Inflammatory macrophage treated with lipopolysaccharide for 4 hours (primary cell): ENCODE results near the gene TRMT112.

Experiments
- DNase-seq: peaks from one replicate; pipeline ENCODE4 v3.0.0-alpha.2; 2020

The TRMT112 gene

DNA sequence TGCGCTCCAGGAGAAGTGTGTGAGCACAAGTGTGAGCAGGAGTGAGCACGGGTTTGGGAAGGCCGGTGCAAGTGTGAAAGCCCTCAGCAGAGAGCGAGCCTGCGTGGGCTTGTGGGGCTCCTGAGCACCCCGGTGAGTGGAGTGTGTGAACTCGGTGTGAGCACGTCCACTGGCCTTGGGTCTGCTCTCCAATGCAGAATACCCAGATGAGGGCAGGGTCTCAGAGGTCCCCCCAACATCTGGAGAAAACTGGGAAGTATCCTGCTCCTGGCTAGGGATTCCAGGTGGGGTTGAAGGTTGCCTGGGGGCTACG is 10.8 kb downstream of the TRMT112 start:
- DNase-seq, result no peak

DNA sequence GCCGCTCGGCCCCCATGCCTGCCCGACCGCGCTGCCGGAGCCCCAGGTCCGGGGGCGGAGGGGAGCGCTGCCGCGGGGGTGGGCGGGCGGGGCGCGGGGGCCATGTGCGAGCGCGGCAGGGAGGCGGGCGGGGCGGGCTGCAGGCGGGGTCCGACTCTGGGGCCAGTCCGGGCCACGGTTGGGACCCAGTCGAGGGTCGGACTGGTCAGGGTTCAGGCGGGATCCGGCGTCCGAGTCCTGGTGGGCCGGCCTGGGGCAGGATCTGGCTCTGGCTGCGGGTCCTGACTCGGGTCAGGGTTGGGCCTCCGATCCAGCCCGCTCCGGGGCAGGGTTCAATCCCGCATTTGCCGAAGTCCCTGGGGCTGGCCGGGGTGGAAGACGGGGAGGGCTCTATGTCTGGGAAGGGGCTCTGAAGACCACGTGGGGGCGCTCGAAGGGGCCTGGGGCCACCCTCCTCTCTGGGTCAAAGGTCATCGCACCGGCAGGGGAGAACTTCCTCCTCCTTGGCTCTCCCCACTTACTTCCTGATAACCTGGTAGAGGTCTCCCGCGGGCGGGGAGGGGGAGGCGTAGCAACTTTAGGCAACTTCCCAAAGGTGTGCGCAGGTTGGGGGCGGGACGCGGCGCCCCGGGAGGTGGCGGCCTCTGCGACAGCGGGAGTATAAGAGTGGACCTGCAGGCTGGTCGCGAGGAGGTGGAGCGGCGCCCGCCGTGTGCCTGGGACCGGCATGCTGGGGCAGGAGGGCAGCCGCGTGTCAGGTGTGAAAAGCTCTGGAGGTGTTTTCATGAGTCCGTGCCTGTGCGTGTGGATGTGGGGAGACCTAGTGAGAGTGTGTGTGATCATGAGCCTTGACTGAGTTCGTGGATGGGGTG is 11.4 kb downstream of the TRMT112 start:
- peak; percentile 48 for DNase-seq

DNA sequence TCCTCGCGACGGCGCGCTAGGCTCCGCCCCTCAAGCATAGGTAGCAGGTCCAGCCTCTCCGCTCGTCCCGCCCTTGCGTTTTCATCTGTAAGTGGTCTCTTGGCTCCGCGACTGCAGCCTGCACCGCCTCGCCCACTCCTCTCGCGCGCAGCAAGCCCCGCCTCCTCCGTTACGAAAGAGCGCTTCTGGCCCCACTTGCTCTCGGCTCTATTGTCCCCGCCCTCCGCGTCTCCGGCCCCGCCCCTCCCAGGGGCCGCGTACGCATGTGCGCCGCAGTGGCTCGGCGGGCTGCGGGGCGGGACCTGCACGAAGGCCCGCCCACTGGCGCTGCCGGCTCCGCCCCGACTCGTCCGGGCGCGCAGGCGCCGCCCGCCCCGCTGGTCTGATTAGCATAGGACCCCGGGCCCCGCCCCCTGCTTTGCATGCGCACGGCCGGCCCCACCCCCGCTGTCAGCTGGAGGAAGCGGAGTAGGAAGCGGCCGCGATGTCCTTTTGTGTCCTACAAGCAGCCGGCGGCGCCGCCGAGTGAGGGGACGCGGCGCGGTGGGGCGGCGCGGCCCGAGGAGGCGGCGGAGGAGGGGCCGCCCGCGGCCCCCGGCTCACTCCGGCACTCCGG is 12.2 kb downstream of the TRMT112 start, which contains the start of gene ESRRA:
ESRRA (plus strand) TSS at position 450 of the 616 bp plus-strand sequence. CDS start 1,656 bp downstream, outside the sequence.
- DNase-seq, result peak; percentile 99

DNA sequence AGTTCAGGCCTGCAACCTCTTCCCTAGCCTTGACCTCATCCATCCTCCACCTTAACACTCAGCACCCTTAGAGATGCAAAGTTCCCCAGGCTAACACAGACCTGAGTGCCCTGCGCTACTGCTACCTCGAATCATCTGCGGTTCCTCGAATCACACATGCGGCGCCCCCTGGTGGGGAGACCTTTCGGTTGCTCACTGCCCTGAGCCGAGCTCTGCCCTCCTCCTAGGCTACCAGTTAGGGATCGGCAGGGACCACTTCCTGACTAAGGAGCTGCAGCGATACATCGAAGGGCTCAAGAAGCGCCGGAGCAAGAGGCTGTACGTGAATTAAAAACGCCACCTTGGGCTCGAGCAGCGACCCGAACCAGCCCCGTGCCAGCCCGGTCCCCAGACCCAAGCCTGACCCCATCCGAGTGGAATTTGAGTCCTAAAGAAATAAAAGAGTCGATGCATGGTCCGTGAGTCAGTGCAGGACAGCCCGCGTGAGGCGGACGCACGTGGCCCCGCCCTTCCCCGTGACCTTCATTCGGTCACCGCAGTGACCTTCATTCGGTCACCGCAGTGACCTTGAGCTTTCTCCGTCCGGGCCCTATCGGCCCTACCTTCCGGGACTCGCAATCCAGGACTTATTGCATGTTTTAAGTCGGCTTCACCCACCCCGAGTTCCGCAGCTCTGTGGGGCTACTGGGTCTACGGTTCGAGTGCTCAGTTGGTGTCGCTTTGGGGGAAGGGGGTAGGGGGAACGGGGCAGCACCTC is 12.9 kb downstream of the TRMT112 start:
- peak; percentile 92 for DNase-seq

DNA sequence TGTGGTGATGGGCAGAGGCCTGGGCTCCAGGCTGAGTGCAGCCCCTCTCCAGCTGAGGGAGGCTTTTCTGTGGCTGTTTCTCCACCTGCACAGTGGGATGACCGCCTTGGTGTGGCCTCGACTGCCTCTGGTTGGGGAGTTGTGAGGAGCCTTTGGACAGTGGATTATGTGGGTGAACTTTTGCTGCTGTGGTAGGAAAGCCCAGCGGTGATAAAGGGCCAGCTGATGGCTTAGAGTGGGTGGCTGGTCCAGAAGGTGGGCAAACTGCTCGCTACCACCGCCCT is 13.4 kb downstream of the TRMT112 start:
- no peak for DNase-seq

DNA sequence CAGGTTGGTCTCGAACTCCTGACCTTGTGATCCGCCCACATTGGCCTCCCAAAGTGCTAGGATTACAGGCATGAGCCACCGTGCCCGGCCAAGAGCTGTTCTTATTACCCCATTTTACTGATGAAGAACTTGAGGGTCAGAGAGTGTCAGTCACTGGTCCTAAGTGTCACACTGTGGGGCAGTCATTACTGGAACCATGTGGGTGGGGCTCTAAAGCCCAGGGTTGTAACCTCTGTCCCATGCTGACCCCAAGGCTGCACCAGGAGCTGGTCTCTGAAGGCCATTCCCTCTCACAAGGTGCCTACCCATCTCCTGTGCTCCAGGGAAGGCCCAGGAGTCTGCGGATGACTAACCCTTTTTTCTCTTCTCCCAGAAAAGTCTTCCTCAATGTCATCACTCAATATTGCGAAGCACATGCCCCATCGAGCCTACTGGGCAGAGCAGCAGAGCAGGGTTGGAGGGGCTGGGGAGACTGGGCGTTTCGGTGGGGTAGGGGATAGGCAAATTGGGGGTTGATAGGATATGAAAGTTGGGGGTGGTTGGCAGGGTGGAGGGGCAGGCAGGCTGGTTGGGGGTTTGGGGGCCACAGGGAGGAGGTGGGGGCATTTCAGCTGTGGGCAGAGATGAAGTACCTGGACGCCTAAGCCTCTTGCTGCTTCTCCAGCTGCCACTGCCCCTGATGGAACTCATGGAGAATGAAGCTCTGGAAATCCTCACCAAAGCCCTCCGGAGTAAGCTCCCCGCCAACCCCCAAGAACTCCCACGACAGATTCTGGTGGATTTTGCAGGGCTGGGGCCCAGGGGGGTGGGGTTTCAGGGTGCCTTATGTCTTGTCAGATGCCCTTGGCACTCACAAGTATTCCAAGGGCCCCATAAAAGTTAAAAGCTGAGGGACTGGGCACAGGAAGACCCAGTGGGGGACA is 14.0 kb downstream of the TRMT112 start:
- no peak for DNase-seq

DNA sequence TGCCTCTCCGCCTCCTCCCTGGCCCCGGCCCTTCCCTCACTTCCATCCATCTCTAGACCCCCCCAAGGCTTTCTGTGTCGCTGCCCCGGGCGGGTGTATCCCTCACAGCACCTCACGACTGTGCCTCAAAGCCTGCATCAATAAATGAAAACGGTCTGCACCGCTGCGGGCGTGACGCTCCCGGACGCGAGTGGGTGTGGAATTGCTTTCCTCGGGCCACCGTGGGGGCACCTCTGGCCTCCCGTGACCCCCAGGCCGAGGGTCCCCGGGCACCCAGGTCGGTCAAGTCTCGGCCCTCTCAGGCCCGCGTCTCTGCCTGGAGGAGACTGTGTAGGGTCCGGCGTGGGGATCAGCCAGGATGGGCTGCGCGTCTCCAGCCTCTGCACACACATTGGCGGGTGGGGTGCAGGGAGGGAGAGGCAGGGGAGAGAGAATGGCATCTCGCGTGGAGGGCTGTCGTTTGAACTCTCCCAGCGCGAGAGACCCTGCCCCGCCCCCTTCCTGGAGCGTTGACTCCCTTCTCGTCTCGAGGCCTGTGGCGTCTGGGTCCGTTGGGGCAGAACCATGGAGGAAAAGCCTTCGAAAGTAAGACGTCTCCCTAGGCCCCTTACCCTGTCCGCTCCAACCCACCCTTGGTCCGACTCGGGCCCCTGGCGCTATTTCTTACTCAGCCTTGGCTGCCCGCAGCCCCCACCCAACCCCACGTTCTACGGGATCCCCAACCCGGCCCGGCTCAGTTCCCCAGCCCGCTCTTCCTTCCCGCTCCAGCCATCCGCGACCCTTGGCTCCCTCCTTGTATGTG is 17.3 kb downstream of the TRMT112 start, which contains the start of gene CATSPERZ:
CATSPERZ (plus strand) TSS at position 512 of the 802 bp plus-strand sequence; CDS start at position 565, 53 bp downstream.
- no peak for DNase-seq

DNA sequence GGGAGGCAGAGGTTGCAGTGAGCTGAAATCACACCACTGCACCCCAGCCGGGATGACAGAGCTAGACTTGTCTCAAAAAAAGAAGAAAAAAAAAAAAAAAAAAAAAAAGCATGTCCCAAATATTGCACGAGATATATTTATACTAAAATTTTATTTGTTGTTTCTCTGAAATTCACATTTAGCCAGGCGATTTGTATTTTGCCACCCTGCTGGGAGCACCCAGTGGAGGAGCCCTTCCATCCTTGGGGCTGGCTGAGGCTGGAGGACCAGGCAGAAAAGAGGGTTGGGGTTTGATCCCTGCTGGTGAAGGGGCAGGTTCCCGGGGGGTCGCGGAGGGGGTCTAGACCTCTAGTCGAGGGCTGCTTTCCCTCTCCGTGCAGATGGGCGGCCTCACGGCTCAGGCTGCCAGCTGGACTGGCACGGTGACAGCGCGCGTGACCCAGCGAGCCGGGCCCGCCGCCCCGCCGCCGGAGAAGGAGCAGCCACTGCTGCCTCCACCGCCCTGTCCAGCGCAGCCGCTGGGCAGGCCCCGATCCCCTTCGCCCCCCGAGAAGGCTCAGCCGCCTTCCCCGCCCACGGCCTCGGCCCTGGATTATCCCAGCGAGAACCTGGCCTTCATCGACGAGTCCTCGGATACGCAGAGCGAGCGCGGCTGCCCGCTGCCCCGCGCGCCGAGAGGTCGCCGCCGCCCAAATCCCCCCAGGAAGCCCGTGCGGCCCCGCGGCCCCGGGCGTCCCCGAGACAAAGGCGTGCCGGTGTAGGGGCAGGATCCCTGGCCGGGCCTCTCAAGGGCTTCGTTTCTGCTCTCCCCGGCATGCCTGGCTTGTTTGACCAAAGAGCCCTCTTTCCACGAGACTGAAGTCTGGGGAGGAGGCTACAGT is 18.2 kb downstream of the TRMT112 start:
- DNase-seq, result no peak

DNA sequence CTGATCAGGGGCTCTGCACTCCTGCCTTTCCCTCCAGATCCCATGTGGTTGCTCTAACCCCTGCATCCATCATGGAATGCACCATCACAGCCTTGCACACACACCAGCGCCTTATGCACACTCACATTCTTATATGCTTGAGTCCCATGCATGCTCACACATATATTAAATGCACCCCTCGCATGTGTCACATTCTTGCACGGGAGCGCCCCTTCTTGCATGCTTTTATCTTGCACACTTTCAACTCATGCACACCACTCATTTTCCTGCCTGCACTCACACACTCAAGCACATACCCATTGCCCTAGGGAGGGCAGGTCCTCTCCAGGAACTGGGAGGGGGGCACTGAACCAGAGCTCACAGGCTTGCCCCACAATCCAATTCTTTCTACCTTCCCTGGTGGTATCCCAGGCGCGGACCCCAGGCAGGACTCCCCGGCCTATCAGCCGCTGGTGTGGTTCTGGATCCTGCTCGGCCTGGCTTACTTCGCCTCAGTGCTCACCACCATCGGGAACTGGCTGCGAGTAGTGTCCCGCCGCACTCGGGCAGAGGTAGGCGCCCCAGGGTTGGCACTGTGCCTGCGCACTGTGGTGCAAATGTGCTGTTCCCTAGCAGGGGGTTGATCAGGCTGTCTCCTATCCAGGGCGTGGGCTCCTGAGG is 19.5 kb downstream of the TRMT112 start:
- DNase-seq, result no peak

DNA sequence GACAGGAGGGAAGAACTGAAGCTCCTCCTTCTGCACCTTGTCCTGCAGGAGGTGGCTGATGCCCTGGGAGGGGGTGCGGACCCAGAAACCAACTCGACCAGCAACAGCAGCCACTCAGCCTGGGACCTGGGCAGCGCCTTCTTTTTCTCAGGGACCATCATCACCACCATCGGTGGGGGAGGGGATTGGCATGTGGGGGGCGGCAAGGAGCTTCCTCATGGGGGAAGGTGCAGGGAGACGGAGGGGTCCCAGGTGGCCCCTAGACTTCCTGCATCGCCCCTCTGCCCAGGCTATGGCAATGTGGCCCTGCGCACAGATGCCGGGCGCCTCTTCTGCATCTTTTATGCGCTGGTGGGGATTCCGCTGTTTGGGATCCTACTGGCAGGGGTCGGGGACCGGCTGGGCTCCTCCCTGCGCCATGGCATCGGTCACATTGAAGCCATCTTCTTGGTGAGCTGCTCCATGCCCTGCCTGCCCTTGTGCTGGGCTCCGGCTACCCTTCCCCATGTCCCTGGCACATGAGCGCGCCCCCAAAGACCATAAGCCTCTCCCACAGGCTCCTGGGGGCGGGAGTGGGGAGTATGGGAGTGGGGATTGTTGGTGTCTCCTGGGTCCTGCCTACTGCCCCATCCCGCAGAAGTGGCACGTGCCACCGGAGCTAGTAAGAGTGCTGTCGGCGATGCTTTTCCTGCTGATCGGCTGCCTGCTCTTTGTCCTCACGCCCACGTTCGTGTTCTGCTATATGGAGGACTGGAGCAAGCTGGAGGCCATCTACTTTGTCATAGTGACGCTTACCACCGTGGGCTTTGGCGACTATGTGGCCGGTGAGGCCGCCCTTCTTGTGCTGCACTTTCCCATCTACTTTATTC is 20.3 kb downstream of the TRMT112 start:
- no peak for DNase-seq

DNA sequence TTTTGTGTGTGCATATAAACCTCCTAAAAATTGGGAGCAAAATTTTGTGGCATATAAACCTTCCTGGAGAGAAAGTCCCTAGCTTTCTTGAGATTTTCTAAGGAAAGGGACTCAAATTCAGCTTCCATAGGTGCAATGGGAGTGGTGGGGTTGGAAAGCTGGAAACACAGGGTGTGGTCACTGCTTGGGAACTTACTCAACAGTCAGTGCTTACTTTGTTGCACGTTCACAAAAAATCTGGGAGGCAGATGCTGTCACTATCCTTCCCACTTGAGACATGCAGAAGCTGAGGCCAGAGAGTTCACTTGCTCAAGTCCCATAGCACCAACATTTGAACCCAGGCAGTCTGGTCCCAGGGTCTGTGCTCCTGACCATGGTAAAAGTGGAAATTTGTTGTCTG is 21.1 kb downstream of the TRMT112 start:
- DNase-seq, result no peak

DNA sequence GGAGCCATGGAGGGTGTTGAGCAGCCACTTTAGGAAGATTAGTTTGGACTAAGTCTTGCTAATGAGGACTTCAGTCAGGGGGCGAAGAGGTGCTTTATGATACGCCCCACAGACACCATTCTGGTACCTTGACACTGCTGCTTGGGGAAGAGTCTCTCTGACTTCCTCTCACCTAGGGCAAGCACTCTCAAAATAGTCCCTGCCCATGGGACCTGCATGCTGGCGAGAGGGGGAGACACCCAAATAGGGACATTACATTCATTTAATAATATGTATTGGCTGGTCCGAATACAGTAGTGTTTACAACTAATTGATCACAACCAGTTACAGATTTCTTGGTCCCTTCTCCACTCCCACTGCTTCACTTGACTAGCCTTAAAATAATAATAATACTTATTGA is 21.6 kb downstream of the TRMT112 start:
- no peak for DNase-seq

DNA sequence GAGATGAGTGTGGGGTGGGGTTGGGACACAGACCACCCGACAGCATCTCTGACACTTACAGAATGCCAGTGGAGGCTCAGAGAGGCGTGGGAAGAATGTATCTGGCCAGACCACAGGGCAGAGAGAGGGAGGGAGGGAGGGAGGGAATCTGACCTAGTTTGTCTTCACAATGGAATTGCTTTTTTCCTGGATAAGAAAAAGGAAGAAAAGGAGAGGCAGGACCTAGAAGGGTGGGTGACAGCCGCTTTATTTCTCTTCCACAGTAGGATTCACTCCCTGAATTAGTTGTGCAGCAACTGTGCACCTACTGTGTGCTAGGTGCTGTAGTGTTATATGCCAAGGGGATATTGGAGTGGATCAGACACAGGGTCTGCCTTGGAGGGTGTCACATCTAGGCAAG is 22.6 kb downstream of the TRMT112 start:
- no peak for DNase-seq

DNA sequence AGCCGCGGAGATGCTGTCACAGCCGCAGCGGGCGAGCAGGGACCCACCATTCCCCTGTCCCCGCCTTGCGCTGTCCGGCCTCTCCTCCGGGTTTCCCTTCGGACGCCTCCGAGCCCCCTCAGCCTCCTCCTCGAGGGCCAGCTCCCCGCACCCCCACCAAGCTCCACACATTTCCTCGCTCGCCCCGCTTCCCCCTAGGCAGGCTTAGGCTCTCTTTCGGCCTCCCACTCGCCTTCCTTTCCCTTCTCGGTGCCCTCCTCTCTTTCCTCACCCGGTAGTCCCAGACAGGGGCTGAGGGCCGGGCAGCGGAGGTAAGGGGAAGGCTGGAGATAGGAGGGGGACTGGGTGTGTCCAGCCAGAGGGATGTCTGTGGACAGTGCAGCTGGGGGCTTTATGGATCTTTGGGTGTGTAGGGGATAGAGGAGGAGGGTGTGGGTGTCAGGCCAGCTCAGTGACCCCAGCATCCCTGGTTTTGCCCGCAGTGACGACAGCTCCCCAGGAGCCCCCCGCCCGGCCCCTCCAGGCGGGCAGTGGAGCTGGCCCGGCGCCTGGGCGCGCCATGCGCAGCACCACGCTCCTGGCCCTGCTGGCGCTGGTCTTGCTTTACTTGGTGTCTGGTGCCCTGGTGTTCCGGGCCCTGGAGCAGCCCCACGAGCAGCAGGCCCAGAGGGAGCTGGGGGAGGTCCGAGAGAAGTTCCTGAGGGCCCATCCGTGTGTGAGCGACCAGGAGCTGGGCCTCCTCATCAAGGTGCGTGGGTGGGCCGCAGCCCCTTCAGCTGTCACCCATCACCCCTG is 24.7 kb downstream of the TRMT112 start:
- DNase-seq, result peak; percentile 24

DNA sequence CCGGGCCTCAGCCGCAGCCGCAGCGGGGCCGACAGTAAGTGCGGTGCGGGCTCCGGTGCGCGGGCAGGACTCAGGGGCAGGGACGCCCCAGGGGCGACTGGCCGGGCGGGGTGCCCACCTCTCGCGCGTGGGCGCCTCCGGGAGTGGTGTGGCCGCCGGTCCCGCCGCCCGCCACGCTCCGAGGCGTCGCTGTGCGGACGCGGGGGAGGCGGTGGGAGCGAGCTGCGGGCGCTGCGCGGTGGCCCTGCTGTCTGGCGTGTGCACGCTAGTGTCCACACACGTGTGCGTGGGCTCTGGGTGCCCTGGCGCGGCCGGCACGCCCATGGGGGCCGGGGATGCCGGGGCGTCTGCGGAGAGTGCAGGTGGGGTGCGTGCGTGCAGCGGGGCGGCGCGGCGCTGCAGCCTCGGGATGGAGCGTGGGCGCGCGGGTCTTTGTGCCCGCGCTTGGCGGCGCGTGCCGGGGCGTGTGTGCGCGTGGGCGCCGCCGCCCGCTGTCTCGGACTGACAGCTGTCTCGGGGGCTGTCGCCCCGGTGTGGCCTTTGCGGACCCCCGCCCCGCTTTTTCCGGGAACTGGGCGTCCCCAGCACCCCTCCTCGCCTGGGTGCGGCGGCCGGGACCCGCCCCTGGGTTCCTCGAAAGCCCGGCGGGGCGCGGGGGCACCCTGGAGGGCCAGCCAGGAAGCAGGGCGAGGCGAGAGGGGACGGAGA is 25.5 kb downstream of the TRMT112 start:
- DNase-seq, result no peak

DNA sequence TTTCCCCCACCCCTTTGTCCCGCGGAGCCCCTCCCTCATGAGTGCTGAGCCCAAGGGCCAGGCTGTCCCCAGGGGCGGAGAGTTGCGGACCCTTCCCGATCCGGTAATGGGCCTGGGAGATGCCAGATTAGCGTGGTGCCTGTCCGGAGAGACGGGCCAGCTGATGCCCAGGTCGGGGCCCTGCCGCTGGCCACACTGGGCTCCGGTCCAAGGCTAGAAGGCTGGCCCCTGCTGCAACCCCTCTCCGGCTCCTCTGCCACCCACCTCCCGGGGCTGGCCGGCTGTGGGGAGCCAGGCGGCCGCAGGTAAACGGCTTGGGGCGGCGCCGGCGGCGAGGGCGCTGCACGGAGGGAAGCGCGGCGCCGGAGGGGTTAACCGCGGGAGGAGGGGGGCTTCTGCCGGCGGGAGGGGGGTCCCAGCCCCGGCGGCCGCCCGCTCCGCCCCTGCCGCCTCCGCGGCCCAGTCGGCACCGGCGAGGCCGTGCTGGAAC is 26.1 kb downstream of the TRMT112 start, which contains the start of gene KCNK4:
KCNK4 (plus strand) TSS at position 41 of the 490 bp plus-strand sequence. CDS start 1,717 bp downstream, outside the sequence.
- no peak for DNase-seq
